HG03039 (cell line): ENCODE data around the gene POLE4.

Experiments
- ATAC-seq: cut with Tn5 transposase; IDR thresholded peaks from one replicate; pipeline ENCODE4 v1.9.1; 2021; ENCODE audit warnings: mild to moderate bottlenecking, moderate library complexity; ENCODE audit not compliant: unreplicated experiment

POLE4 gene

DNA sequence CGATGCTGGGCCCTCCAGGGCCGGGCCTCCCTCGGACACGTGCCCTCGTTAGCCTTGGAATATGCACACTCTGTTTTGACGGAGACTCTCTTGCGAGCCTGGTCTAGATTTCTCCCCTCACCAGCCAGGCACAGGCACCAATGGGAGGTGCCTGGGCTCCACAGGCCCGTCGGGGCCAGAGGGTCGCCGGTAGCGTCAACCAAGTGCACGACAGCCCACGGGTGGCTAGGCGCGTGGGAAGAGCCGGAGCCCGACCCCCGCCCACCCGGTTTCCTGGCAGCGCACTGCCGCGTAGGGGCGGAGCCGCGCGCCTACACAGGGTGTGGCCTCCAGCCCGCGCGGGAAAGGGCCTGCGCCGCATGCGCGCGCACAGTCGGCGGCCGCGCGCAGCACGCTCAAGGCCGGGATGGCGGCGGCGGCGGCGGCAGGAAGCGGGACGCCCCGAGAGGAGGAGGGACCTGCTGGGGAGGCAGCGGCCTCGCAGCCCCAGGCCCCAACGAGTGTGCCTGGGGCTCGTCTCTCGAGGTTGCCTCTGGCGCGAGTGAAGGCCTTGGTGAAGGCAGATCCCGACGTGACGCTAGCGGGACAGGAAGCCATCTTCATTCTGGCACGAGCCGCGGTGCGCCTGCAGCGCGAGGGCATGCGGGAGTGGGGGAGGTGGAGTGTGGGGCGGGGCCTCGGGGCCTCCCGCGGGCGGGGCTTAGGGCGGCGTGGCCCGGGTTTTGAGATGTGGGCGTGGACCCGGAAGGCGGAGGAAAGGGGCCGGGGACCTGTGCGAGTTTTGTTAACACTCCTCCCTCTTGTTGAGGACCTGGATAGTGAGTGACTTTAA, at the start of gene POLE4:
Gene POLE4 (plus strand): TSS at position 370 of the 832 bp plus-strand sequence. CDS start 37 bp downstream, at position 407.
- peak; percentile 90 for ATAC-seq

DNA sequence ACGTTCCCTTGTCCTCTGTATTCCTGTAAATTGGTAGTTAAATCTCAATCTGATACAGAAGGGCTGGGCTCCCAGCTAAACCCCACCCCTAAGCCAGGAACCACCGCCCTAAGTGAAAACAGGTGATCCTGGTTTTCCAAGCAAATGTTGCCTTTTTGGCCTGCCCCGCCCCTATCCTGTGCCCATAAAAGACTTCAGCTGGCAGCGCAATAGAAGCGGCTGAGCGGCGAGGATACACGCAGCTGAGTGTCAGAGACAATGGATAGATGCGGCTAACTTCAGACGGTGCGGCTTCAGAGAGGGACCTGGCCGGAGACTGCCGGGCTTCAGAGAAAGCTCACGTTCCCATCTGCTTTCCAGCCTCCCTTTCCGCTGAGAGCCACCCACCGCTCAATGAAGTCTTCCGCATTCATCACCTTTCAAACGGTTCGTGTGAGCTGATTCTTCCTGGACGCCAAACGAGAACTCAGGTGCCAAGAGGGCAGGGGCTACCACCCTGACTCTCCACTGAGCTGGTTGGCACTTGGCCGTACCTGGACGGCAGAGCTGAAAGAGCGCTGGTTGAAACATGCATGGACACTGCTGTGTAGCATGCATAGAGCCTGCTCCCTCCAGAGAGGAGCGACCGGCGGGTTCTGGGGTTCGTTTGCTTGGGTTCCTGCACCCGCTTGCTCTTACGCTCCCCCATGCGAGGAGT, 49.5 kb upstream of the POLE4 start:
- ATAC-seq, result no peak

GRCh38 chr2:74910245-74910644, 48.2 kb upstream of the POLE4 start:
- ATAC-seq, result no peak

DNA sequence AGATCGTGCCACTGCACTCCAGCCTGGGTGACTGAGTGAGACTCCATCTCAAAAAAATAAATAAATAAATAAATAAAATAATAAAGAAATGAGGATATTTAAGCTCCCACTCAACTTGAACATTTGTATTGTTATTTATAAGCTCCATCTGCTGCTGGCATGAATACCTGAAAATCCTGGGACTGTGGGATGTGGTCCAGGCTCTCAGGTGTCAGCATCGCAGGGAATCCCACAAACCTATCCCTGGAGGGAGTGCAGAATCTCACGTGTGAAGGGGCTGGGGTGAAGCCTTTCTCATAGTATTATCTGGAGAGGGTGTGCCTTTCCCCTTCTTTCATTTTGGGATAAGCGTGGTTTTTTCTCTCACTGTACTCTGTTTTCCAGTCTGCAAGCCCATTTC, 47.4 kb upstream of the POLE4 start:
- ATAC-seq, result no peak

- ATAC-seq, result no peak
Observed at GRCh38 chr2:74915743-74916142, 42.7 kb upstream of the POLE4 start.

DNA sequence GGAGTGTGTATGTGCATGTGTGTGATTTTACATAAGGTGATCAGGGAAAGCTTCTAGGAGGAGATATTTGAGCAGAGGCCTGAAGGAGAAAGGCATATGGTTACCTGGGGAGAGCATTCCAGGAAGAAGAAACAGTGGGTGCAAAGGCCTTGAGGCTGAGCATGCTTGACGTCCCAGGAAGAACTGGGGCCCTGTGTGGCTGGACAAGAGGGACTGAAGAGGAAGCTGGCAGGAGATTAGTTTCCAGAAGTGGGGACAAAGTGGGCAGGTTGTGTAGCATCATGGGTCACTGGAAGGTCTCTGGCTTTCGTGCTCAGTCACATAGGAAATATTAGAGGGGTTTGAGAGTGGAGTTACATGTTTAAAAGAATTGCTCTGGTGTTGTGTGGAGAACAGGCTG, 42.0 kb upstream of the POLE4 start:
- no peak for ATAC-seq

DNA sequence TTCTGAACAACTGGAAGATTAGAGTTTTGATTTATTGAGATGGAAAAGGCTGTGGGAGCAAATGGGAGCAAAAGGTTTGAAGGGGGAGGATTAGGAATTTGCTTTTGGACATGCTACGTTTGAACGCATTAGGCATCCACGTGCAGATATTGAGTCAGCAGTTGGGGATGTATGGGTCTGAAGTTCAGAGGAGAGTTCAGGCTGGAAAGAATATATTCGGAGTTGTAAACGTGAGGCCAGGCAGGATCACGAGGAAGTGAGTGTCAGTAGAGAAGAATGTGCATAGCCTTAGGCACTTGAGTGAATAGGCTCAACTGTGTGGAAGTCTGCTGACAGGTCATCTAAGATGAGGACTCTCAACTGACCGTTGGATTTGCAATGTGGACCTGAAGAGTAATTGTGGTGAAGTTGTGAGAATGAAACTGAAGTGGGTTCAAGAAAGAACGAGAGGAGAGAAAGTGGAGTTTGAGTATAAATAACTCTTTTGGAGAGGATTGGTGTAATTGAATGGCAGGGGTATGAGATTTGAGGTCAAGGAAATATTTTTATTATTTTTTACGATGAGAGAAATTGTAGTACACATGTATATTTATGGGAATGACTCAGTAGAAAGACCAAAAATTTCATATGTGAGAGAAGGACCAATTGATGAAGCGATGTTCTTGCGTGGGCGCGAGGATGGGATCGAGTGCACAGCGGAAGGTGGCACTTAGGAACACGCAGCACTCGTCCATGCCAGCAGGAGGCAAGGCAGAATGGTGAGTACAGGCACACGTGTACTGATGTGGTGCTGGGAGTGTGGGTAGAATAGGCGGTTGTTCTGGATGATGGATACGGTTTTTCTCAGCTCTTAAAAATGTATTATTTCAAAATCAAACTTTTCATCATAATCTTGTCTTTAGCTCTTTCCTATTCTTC, 40.5 kb upstream of the POLE4 start:
- ATAC-seq, result no peak

GRCh38 chr2:74919827-74920226, 38.6 kb upstream of the POLE4 start:
- no peak for ATAC-seq

DNA sequence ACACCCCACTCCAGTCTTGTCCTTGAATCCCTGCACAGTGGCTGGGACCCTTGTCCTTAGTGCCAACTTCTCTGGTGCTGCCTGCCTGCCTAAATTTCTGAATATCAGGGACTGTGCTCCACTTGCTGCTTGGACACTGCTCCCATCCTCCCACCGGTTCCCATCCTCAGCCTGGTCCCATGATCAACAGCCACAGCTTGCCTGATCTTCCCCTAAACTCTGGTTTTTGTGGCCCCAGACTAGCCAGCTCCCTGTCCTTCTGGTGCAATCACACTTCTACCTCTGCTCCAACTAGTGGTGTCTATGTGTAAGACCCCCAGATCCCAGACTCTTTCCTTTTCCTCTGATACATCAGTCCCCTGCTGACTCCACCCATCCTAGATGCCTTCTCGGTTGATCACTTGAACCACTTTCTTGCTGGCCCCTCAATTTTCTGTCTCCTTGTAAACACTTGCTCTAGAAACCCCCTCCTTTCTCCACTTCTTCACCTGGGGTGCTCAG, 37.2 kb upstream of the POLE4 start:
- no peak for ATAC-seq

- ATAC-seq, result no peak
Observed at GRCh38 chr2:74922592-74923227, 35.7 kb upstream of the POLE4 start.

GRCh38 chr2:74924463-74925265, 33.8 kb upstream of the POLE4 start:
- ATAC-seq, result no peak

DNA sequence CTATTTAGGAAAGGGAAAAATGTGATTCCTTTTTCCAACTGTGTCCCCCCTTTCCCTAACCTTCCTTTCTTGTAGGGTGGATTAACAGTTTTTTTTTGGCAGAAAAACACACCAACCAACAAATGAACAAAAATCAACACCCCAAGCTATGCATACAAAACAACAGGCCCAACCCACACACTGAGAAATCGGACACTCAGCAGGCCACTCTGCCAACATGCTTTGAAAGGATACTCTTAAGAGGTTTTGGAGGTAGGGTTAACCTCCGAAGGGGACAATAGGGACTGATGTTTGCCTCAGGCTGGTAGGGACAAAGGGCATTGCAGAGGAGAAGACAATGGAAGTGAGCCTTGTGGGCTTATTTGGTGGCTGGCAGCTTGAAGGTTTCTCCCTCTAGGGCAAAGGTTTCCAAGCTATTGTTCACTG, 33.1 kb upstream of the POLE4 start:
- no peak for ATAC-seq

- ATAC-seq, result no peak
Observed at GRCh38 chr2:74927621-74928020, 30.8 kb upstream of the POLE4 start.

GRCh38 chr2:74930811-74931486, 27.5 kb upstream of the POLE4 start:
- no peak for ATAC-seq

DNA sequence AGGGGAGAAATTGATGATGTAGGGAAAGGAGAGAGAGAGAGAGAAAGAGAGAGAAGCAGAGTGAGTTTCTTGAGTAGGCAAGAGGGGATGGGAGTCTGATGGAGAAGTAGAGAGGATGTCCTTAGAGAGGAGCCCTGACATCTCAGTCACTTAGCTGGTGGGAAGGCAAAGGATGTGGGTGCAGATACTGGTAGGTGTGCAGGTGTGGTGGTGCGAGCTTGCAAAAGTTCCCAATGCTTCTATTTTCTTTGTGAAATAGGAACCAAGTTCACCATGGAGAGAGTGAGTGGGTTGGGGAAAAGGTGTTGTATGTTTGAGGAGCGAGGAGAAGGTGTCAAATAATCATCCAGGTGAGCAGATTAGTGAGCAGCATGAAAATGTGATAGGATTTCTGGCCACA, 26.5 kb upstream of the POLE4 start:
- ATAC-seq, result no peak

GRCh38 chr2:74935975-74936391, 22.5 kb upstream of the POLE4 start:
- no peak for ATAC-seq

- ATAC-seq, result no peak
Observed at GRCh38 chr2:74937221-74937880, 21.1 kb upstream of the POLE4 start.

DNA sequence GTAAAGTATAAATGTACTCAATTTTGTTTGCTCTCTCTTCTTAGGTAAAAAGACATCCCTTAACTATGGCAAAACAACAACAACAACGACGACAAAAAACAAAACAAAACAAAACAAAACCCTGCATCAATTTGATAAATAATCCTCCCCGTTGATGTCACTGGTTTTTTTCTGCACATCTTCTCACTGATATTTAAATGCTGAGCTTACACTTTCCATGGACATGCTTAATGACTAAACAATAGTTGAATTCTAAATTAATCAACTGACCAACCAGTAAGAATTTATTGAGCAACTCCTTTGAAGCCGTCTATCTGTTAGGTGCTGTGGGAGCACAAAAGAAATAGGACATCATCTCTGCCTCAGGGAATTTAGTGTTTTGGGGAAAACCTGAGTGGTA, 20.2 kb upstream of the POLE4 start:
- no peak for ATAC-seq
